HepG2 (cell line): ENCODE results near the gene ALLC. TPM values are rescaled to one million over a fixed set of nuclear protein-coding genes. Genes with fewer than 3 reads are reported as not detected.
A peak's percentile ranks its signal among the peaks of the same experiment; 100 is the strongest.

Experiments
- ATAC-seq: fragments of 200-7000 bp; cut with Tn5 transposase; 3 replicates; pipeline ENCODE4 v1.9.1; 2020; ENCODE audit warnings: mild to moderate bottlenecking, moderate library complexity
- BruUV-seq: library from RNA; stranded (reverse); fragments of 400-500 nt; replicated peaks from 2 replicates; lab custom pipeline; 2021; lab: Mats Ljungman, UMichigan
- CTCF ChIA-PET: fragments of 300-600 bp; formaldehyde crosslinking; extraction: SDS; loops from one replicate; lab custom pipeline; 2021; ENCODE audit warnings: low total read pairs, inconsistent platforms, low intra/inter-chr PET ratio; lab: Yijun Ruan, JAX
- POLR2A ChIA-PET: fragments of 350-600 bp; sonication (Branson Sonifier 250); formaldehyde crosslinking; loops from one replicate; lab custom pipeline; 2020; ENCODE audit warnings: antibody characterized with exemption, inconsistent platforms; lab: Yijun Ruan, JAX
- DNase-seq: peaks from one replicate; pipeline ENCODE4 v3.0.0-alpha.2; 2015; ENCODE audit warnings: low spot score
- FAIRE-seq: peaks from 3 replicates; lab custom pipeline; 2011; peaks lifted over from hg19 to GRCh38; lab: Jason Lieb, UNC
- H2AFZ ChIP-seq: one replicate; pipeline ENCODE4 v1.6.1; 2011; ENCODE audit warnings: low read length, inconsistent platforms
- H3K27ac ChIP-seq: fragments of 300-600 bp; 3 replicates; pipeline ENCODE4 v1.8.0; 2011; ENCODE audit warnings: mixed run types, mild to moderate bottlenecking, mixed read lengths, low read length, inconsistent platforms; ENCODE audit not compliant: insufficient read depth; ENCODE audit errors: extremely low read length
- H3K27me3 ChIP-seq, 2 experiments: fragments of 200-600 bp in 1 of 2; 2 replicates in 1 of 2; 3 replicates in 1 of 2; pipeline versions ENCODE4 v1.6.0 to v1.8.0; 2011; ENCODE audit warnings: low read length in 2 of 2, mild to moderate bottlenecking in 2 of 2, moderate library complexity in 2 of 2, inconsistent platforms in 1 of 2; ENCODE audit not compliant: insufficient read depth in 2 of 2, control insufficient read depth in 1 of 2
- H3K36me3 ChIP-seq, 2 experiments: fragments of 200-600 bp in 1 of 2; replicated peaks in 1 of 2; 2 replicates in 1 of 2; 3 replicates in 1 of 2; pipeline versions ENCODE4 v1.5.1 to v1.8.0; 2011; ENCODE audit warnings: low read length in 2 of 2, inconsistent platforms in 1 of 2; ENCODE audit not compliant: insufficient read depth in 2 of 2, control insufficient read depth in 1 of 2
- H3K4me1 ChIP-seq: 2 replicates; pipeline ENCODE4 v1.5.1; 2012; ENCODE audit warnings: low read length, inconsistent platforms; ENCODE audit not compliant: insufficient read depth
- H3K4me2 ChIP-seq: 2 replicates; pipeline ENCODE4 v1.6.0; 2011; ENCODE audit warnings: low read depth, low read length, inconsistent platforms
- H3K4me3 ChIP-seq, 3 experiments: fragments of 200-600 bp in 1 of 3; sonication (generic), shearing (Covaris generic) in 1 of 3; replicated peaks in 1 of 3; 2 replicates each; pipeline ENCODE4 v1.5.1; 2011 to 2016; ENCODE audit warnings: low read length in 3 of 3, inconsistent platforms in 2 of 3, low read depth in 2 of 3, mild to moderate bottlenecking in 2 of 3, control low read depth in 1 of 3, mixed read lengths in 1 of 3; ENCODE audit not compliant: insufficient read depth in 1 of 3
- H3K79me2 ChIP-seq: one replicate; pipeline ENCODE4 v1.6.1; 2011; ENCODE audit warnings: low read length, inconsistent platforms; ENCODE audit not compliant: insufficient read depth
- H3K9ac ChIP-seq: 2 replicates; pipeline ENCODE4 v1.6.0; 2011; ENCODE audit warnings: mild to moderate bottlenecking, low read depth, low read length, inconsistent platforms; ENCODE audit not compliant: insufficient read depth
- H3K9me3 ChIP-seq: 2 replicates; pipeline ENCODE4 v1.5.1; 2012; ENCODE audit warnings: mild to moderate bottlenecking, low read length
- H4K20me1 ChIP-seq: 2 replicates; pipeline ENCODE4 v1.6.0; 2011; ENCODE audit warnings: inconsistent platforms, mild to moderate bottlenecking, low read length, moderate library complexity; ENCODE audit not compliant: insufficient read depth
- POLR2G ChIP-seq: fragments of 200-400 bp; formaldehyde crosslinking; IDR thresholded peaks from 2 replicates; pipeline ENCODE4 v1.6.1; 2018; ENCODE audit warnings: mild to moderate bottlenecking, low read depth, low read length, moderate library complexity
- SP2 ChIP-seq: sonication (generic); formaldehyde crosslinking; IDR thresholded peaks from 2 replicates; pipeline ENCODE4 v1.5.1; 2020; ENCODE audit warnings: mild to moderate bottlenecking, missing genetic modification reagents
- ZBTB7A ChIP-seq: sonication (generic); formaldehyde crosslinking; IDR thresholded peaks from 2 replicates; pipeline ENCODE4 v1.8.0; 2022; ENCODE audit warnings: mild to moderate bottlenecking, missing genetic modification reagents
- ZFX ChIP-seq: sonication (generic); formaldehyde crosslinking; IDR thresholded peaks from 2 replicates; pipeline ENCODE4 v1.4.0; 2020; ENCODE audit warnings: mild to moderate bottlenecking, low read depth, missing genetic modification reagents, moderate library complexity
- ZNF776 ChIP-seq: sonication (generic); formaldehyde crosslinking; IDR thresholded peaks from 2 replicates; pipeline ENCODE4 v1.4.0; 2020; ENCODE audit warnings: mild to moderate bottlenecking, missing genetic modification reagents
- ZSCAN12 ChIP-seq: sonication (generic); formaldehyde crosslinking; IDR thresholded peaks from 2 replicates; pipeline ENCODE4 v1.9.0; 2021; ENCODE audit warnings: mild to moderate bottlenecking, missing genetic modification reagents
- WGBS: methylation state at CpG from one replicate; pipeline ENCODE4 v1.1.6; 2017; ENCODE audit warnings: low lambda C conversion rate; 5-methylcytosine and 5-hydroxymethylcytosine counted together
- in situ Hi-C: cut with HindIII; loops from 2 replicates; pipeline ENCODE4 v1.10.0; 2017; ENCODE audit warnings: low pct_unique_long_range_greater_than_20kb; ENCODE audit not compliant: extremely low pct_ligation_motif_present
- intact Hi-C: fragments of 100-400 bp; cut with micrococcal nuclease; formaldehyde crosslinking; loops from one replicate; pipeline ENCODE4 v1.10.0; 2022; ENCODE audit not compliant: unreplicated experiment
- polyA plus RNA-seq, 8 experiments: library from polyadenylated mRNA; depleted of rRNA in 3 of 8; stranded (reverse) in 7 of 8; unstranded in 1 of 8; fragments of >200 nt; fragmentation: Illumina TruSeq in 4 of 8; extraction: Trizol in 4 of 8; gene quantifications; 2 replicates each; pipeline versions ENCODE4 v1.2.1 to v1.2.3, GENCODE V29; 2011 to 2016; ENCODE audit warnings: low read depth in 4 of 8, missing spikeins in 1 of 8, mixed read lengths in 1 of 8; ENCODE audit not compliant: insufficient read depth in 1 of 8
- total RNA-seq, 5 experiments: library from RNA; depleted of rRNA; stranded (reverse); fragments of >200 nt; fragmentation: Illumina TruSeq; extraction: Trizol; gene quantifications; 2 replicates each; pipeline ENCODE4 v1.2.3, GENCODE V29; 2016; ENCODE audit warnings: low read depth in 1 of 5
- TF ChIP-seq, protein P1 (sequence below): sonication (generic); formaldehyde crosslinking; IDR thresholded peaks from 2 replicates; pipeline ENCODE4 v1.4.0; 2020; ENCODE audit warnings: missing genetic modification reagents
- TF ChIP-seq, protein P2 (sequence below): sonication (generic); formaldehyde crosslinking; IDR thresholded peaks from 2 replicates; pipeline ENCODE4 v1.4.0; 2020; ENCODE audit warnings: low read depth, missing genetic modification reagents
- TF ChIP-seq, protein P3 (sequence below): sonication (generic); formaldehyde crosslinking; conservative IDR thresholded peaks from 2 replicates; pipeline ENCODE4 v1.4.0; 2020; ENCODE audit warnings: missing genetic modification reagents

The ALLC gene
- total and polyA plus RNA-seq, 2 of the 13 experiments (the other 11 are each of a cell fraction or from before 2014, with no cell fraction given): 0.08 to 0.11 TPM

DNA sequence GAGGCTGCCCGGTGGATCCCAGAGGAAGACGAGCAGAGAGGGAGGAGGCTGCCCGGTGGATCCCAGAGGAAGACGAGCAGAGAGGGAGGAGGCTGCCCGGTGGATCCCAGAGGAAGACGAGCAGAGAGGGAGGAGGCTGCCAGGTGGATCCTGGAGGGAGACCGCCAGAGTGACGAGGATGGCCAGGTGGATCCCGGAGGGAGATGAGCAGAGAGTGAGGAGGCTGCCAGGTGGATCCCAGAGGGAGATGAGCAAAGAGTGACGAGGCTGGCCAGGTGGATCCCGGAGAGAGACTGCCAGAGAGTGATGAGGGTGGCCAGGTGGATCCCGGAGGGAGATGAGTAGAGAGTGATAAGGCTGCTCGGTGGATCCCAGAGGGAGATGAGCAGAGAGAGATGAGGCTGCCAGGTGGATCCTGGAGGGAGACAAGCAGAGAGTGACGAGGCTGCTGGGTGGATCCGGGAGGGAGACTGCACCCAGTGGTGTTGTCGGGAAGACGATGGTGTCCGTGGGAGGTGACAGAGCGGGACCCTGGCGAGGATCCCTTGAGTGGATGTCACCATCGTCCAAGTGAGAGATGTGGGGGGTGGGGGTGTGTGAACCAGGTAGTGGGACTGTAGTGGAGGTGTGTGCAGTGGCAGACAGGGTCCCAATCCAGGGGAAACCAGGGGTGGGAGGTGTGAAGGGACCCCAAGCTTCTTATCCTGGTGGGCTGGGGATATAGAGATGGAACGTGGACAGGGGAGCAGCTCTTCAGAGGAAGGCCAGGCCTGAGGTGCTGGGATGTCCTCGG, 67.7 kb downstream of the ALLC start:
- H3K27ac ChIP-seq: no peak overlapping the region
- 13% methylated on average over 23 of the region's 23 CpGs for WGBS
- CTCF ChIA-PET: no interaction called here
- no peaks in the 10 kb centered on the region for H3K79me2 ChIP-seq
- intact Hi-C loops: no loop called here
- H3K9ac ChIP-seq: no peak overlapping the region
- no peak for TF ChIP-seq ZSCAN12
- no peak for TF ChIP-seq POLR2G
- TF ChIP-seq ZNF776 (CRISPR knock-in tag): no peak
- TF ChIP-seq SP2 (CRISPR knock-in tag): no peak
- no peak for TF ChIP-seq ZBTB7A (CRISPR knock-in tag)
- TF ChIP-seq, protein P1, sequence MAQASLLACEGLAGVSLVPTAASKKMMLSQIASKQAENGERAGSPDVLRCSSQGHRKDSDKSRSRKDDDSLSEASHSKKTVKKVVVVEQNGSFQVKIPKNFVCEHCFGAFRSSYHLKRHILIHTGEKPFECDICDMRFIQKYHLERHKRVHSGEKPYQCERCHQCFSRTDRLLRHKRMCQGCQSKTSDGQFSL (CRISPR knock-in tag): no peak
- TF ChIP-seq ZFX: no peak
- TF ChIP-seq, protein P2, sequence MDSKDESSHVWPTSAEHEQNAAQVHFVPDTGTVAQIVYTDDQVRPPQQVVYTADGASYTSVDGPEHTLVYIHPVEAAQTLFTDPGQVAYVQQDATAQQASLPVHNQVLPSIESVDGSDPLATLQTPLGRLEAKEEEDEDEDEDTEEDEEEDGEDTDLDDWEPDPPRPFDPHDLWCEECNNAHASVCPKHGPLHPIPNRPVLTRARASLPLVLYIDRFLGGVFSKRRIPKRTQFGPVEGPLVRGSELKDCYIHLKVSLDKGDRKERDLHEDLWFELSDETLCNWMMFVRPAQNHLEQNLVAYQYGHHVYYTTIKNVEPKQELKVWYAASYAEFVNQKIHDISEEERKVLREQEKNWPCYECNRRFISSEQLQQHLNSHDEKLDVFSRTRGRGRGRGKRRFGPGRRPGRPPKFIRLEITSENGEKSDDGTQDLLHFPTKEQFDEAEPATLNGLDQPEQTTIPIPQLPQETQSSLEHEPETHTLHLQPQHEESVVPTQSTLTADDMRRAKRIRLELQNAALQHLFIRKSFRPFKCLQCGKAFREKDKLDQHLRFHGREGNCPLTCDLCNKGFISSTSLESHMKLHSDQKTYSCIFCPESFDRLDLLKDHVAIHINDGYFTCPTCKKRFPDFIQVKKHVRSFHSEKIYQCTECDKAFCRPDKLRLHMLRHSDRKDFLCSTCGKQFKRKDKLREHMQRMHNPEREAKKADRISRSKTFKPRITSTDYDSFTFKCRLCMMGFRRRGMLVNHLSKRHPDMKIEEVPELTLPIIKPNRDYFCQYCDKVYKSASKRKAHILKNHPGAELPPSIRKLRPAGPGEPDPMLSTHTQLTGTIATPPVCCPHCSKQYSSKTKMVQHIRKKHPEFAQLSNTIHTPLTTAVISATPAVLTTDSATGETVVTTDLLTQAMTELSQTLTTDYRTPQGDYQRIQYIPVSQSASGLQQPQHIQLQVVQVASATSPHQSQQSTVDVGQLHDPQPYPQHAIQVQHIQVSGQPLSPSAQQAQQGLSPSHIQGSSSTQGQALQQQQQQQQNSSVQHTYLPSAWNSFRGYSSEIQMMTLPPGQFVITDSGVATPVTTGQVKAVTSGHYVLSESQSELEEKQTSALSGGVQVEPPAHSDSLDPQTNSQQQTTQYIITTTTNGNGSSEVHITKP (CRISPR knock-in tag): no peak
- TF ChIP-seq, protein P3, sequence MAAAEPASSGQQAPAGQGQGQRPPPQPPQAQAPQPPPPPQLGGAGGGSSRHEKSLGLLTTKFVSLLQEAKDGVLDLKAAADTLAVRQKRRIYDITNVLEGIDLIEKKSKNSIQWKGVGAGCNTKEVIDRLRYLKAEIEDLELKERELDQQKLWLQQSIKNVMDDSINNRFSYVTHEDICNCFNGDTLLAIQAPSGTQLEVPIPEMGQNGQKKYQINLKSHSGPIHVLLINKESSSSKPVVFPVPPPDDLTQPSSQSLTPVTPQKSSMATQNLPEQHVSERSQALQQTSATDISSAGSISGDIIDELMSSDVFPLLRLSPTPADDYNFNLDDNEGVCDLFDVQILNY: no peak
- in situ Hi-C loops: no loop called here
- no peak overlapping the region for H3K4me3 ChIP-seq
- no TSS peak for BruUV-seq
- POLR2A ChIA-PET: no interaction called here
- H4K20me1 ChIP-seq: no peaks in the 10 kb centered on the region
- ATAC-seq: peak; percentile 31; the same call in 2 of the 3 replicates
- H3K9me3 ChIP-seq: no peaks in the 10 kb centered on the region
- H3K36me3 ChIP-seq: no peaks in the 10 kb centered on the region
- no peak for DNase-seq
- no peak for FAIRE-seq
- no peak overlapping the region for H3K4me2 ChIP-seq
- peaks cover 4 to 73% of the 10 kb centered on the region in 2 experiments for H3K27me3 ChIP-seq
- no peaks in the 10 kb centered on the region for H3K4me1 ChIP-seq
- H2AFZ ChIP-seq: no peak overlapping the region
